IPS-NIHi11 (cell line): ENCODE measurements around the gene P4HB.

Experiments used
- DNase-seq: peaks from one replicate; pipeline ENCODE4 v3.0.0; 2012; ENCODE audit warnings: mixed read lengths, low spot score

Gene P4HB

DNA sequence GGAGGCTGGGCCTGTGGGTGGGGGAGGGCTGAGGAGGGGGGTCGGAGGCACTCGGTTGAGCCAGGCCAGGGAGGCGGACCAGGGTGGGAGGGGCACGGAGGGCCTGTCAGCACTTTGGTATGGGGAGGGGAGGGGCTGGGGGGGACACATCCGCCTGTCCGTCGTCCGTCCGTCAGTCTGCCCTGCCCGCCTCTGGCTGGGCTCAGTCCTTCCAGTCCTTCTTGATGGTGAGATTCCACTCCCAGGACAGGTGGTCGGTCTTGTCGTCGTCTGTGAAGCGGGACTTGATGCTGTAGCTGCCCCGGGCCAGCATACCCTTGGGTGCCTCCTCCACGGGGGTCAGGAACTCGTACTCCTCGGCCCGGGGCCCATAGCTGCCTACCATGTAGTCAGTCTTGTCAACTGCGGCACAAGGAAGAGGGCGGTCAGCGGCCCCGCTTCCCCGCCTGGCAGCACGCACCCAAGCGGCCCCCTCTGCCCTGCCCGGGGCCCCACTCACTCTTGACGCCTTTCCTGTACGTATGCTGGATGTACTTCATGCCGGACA, 8.4 kb upstream of the P4HB start:
- peak; percentile 65 for DNase-seq

DNA sequence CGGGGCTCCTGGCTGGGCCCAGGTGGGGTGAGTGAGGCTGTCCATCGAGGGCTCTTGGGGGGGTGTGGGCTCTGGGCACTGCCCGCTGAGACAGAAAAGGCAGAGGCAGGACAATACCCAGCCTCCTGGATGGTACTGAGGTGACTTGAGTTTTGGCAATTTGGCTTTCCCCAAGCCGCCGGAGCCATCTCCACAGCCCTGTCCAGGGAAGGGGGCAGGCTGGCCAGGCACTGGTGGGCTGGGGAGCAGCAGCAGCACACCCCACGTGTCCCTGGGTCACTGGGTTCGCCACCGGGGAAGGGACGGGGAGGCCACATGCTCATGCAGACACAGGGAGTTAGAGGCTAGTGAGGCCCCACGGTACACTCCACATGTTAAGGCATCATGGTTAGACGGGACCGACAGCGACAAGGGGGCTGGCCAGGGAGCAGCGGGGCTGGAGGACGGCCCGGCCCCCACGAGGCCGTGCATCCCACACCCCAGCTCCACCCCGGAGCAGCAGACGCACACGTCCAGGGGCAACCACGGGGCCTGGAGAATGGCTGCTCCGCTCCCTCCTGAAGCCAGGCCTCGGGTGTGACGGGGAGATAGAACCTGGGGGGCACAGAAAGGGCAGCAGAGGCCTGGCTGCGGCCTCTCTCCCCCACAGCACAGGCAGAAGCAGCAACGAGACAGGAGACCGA, 7.8 kb upstream of the P4HB start:
- no peak for DNase-seq

DNA sequence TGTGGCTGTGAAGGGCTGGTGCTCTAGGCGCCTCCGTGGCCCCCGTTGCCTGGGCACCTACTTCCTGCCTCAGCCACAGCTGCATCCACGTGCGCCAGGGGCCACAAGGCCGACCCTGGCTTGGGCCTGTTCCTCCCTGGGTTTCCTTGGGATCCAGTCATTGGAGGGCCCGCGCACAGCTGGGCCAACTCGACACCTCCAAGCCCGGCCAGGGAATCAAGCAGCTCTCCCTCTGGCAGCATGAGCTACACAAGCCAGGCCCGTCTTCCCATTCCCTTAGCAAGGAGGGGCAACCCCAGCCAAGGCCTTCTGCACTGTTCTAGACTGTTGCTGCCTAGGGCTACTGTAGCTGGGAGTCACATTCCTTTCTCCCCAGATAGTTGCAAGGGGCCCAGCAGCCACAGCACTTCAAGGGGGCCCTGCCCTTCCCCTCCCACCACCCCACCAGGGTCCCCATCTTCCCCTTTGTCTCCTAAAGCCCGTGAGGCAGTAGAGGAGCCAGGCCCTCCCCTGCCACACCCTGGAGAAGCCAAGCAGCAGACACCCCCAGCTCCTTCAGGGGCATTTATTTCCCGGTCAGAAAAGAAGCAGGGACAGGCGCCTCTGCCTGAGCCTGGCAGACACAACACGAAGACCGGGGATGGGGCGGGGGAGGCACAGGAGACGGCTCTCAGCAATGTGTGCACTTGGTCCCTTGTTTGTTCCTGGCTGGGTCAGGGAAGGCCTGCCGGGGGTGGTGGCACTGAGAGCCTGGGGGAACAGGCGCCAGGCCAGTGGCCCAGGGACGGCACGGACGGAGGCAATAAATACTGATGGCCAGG, 7.0 kb upstream of the P4HB start:
- no peak for DNase-seq

DNA sequence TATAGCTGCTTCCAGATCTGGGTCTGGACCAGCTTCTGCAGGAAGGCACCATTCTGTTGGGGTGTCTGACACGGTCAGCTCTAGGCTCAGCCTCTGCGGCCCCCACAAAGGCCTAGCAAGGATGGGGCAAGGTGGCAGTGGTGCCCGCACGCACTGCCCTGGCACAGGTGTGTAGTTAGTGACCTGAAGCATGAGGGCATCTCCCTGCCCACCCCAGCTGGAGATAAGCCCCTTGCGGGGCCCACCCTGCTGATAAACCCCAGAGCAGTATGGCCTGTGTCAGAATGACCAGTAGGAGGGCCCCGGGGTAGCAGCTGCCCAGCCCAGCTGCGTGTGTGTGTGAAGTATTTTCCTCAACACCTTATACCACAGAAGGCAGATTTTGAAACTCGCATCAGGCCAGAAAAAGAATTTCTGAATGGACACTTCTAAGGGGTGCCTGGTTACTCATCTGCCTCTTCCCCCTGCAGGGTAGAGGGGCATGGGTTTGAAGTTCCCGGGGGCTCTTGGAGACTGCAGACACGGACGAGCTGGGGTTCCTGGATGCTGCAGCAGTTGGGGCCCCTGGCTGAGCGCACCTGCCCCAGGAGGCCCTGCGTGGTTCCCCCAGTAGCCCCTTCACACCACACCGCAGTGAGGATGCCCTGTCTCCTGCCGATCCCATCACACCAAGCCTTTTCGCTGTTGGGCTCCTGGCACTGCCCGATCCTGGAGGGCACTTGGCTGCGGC, 6.3 kb upstream of the P4HB start:
- no peak for DNase-seq

DNA sequence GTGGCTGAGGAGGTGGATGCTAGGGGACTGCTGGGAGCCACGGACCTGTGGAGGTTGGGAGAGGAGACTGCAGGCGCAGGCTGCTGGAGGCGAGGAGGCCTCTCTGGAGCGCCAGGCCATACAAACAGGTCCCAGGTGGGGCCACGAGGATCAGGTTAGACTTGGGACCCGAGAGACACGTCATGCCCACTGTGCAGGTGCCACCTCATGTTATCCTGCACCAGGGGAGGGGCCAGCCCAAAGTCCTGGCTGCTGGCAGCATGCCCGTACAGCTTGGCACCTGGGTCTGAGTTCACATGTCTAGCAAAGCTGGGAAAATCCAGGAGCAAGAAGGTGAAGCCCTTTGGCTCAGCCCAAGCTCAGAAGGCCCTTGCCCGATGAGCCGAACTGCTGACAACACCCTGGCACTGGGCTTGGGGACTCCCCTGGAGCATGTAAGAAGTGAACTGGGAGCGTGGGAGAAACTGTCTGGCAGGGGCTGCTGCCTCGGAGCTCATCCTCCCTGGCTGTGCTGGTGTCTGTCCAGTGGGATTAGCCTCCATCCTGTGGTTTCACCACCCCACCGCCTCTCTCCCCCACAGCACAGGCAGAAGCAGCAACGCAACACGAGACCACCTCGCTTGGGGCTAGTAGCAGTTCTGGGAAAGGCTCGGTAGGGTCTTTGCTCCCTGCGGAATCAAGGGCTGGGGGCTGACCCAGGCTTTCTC, 5.6 kb upstream of the P4HB start:
- DNase-seq = no peak

DNA sequence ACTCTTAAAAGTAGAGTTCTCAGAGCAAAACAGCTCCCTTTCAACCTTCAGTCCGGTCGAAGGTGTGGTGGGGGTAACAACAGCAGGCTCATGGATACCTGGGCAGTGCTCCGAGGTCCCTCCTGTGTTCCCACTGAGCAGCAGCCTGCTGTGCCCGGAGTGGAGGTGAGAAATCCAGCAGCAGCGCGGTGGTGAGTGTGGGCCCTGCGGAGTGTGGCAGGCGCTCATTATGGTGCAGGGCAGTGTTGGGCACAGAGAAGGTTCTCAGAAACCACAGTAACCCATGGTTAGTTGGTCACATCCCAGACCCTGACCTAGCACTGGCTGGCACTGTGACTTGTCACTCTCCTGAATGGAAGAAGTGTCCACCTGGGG, 5.0 kb upstream of the P4HB start:
- no peak for DNase-seq

DNA sequence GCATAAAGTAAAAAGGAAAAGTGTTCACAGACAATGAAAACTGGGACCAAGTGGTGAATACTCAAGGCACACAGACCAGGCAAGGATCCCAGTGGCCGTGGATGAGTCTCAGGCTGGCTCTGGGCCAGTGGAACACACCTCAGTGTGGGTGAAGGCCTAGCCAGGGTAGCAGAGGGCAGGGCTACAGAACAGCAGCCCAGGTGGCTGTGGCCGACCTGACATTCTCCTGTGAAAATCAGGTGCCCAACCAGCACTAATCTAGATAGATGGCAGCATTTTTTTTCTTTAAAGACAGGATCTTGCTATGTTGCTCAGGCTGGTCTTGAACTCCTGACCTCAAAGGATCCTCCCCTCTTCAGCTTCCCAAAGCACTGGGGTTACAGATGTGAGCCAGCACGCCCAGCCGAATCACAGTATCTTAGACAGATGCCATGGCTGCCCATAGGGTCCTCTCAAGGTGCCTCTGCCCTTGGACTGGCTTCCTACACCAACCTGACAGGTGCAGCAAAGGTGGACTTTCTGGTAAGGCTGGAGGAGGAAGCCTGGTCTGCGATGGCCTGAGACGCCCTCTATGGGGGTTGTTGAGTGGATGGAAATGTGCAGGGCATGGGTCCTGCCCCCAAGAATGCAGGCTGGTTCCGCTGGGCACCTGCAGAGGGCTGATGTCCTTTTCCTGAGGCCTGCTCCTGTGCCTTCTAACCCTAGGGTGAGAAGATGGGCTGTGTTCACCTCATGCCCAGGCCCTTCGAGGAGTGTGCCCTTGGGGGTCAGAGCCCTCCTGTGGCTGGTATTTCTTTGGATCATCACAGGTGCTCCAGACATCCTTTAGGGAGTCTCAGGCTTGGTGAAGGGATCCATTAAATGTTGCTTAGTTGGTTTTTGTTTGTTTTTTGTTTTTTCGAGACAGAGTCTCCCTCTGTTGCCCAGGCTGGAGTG, 3.8 kb upstream of the P4HB start:
- DNase-seq = no peak

DNA sequence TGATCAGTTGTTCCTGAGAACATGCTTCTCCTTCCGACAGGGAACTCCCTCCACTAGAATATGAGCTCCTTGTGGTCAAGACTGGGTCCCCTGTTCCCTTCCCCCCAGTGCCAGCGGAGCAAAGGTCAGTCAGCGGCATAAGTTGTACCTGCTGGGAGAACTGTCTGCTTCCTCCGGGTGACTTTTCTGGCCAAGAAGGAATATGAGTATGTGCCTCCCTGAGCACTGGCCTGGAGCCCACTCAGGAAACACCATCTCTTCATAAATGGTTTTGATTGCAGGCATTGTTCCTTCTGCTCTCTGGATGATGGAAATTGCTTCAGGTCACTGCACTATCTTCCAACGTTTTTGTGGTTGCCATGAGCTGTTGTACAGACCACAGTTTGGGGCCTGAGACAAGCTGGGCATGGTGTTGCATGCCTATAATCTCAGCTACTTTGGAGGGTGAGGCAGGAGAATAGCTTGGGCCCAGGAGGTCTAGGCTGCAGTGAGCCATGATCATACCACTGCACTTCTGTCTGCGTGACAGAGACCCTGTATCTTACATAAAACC, 2.9 kb upstream of the P4HB start:
- DNase-seq = no peak

DNA sequence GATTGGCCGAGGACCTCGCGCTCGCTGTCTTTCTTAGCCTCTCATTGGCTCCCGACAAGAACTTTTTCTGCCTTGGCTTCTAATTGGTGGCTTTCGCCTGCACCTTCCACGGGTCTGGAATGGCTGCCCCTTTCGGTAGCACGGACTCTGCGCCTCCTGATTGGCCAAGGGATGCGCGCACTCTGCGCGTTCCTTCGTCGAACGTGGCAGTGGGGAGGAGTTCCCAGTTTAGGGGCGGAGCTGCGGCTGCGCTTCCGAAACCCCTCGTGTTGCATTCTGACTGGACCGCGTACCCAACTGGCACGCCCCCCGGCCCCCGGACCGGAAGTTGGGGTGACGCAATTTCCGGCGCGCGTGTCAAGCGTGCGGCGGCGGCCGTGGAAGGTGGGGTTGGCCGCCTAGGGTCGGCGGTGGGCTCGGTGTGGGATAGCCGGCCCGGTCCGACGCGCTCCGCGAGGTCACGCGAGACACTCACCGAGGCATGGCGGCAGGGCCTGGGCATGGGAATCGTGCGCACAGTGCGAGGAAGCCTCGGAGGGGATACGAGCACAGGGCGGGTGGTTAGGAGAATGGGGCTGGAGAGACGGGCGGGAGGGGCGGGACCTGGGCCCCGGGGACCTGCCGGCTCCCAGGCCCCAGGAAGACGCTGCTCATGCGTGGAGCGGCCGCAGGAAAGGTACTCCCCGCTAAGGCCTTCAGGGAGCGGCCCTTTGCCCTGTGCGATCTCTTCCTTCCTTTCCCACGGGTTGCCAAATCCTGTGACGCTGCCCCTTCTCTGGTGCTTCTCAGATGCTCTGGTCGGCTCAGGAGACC, 627 bp upstream of the P4HB start:
- peak; percentile 99 for DNase-seq

DNA sequence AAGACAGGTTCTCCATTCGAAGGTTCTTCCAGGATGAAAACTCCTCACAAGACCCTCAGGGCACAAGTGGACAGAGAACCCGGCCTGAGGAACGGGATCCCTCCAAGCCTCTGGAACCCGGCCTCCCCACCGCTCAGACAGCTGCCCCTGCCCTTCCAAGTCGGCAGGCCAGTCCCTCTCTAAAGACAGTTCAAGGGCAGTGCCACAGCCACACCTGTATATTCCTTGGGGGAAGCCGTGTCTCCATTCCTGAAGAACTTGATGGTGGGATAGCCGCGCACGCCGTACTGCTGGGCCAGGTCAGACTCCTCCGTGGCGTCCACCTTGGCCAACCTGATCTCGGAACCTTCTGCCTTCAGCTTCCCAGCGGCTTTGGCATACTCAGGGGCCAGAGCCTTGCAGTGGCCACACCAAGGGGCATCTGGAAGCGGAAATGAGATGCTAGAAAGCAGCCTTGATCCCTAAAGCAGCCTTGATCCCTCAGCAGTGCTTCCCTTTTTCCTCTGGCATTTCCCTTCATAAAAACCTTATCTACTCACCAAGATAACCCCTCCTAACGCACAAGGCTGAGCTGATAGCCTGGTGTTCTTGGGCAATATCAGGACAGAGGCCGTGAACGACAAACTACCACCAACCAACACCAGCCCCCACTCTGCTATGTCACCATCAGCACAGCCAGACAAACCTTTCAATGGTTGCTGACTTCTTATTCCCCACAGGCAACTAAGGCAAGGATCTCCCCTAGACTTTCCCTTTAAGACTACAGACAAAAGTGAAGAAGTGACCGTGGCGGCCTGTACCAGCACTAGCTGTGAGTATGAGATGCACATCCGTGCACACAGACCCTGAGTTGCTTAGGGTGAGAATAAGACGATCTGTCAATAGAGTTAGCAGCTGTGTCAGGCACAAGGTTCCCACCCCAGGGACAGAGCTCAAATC, 1.1 kb downstream of the P4HB start:
- no peak for DNase-seq

DNA sequence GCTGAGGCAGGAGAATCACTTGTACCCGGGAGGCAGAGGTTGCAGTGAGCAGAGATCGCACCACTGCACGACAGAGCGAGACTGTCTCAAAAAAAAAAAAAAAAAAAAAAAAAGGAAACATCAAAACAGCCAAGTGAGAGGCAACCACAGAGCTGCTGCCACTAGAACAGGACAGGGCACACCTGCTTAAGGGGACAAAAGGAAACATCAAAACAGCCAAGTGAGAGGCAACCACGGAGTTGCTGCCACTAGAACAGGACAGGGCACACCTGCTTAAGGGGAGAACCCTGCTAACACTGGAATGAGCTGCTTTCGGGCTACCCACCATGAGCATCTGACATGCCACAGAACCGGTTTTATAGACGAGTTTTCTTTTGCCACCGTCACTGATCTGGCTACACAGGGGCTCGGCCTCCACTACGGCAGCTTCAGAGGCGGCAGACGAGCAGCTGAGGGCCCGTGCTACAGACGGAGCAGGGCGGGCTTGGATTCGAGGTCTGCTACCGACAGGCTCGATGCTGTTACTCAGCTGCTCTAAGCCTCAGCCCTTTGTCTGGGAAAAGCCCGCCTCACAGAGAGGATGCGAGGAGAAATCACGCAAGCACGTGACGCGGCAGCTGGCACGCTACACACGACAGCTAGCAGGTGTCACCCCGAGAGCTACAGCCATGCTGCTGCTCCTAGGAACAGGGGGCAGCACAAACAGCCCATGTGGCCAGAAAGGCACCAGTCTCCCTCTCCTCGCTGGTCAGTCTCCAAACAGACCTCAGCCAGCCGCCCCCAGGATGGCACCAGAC, 2.0 kb downstream of the P4HB start:
- no peak for DNase-seq

DNA sequence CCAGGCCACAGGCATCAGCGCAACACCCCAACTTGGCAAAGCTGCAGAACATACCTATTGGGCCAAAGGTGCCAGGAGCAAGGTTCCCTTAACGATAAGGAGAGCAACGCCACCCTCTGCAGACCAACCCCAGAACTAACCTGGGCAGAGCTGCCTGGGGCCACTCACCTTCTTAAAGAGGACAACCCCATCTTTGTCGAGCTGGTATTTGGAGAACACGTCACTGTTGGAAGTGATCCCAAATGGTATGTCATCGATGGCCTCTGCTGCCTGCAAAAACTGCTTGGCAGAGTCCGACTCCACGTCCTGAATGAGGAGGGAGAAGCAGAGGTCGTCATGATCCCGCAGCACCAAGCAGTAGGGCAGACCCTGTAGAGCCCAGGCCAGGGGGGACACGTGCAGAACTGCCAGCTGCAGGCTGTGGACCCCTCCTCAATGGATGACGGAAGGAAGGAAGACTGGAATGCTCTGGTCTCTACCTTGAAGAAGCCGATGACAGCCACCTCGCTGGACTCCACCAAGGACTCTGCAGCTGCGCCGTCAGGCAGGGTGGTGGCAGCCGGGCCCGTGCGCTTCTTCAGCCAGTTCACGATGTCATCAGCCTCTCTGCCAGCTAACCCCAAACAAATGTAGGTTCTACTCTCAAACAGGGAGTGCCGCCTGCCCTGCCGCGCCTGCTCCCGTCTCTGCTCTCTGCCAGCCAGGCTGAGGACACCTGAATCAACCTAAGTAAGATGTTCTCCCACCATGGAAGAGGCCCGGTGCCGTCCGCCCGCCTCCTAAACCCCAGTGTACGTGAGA, 5.2 kb downstream of the P4HB start:
- DNase-seq = no peak

DNA sequence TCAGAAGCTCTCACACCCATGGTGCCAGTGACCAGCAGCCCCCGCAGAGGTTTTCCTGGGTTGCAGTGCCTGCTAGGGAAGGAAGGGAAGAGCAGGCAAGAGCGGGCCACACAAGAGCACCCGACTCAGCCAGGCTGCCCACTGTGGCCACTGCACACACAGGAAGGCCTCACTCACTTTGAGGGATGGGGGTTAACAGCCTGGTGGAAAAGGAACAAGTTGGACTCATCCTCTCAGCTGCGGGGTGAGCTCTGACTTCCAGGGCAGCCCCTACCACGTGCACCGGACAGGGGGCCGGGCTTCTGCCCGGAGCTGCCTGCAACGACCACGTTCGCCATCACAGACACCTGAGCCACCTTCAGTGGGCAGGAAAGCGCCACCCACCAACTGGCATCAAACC, 8.1 kb downstream of the P4HB start:
- no peak for DNase-seq

DNA sequence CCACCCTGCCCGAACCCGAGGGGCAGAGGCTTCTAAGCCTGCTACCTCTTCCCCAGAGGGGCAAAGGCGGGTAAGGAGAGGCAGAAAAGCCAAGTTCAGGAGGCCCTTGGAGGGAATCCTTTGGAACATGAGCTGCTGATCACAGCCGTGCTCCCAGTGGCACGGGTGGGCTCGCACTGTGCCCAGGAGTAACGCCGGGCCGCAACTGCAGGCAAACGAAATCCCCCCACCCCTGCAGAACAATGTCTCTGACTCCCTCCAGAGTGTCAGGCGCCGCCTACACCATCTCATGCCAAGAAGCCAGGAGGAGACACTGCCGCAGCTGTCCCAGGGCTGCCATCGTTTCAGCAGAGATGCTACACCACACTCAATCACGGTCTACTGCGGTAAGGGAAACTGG, 8.9 kb downstream of the P4HB start:
- no peak for DNase-seq

DNA sequence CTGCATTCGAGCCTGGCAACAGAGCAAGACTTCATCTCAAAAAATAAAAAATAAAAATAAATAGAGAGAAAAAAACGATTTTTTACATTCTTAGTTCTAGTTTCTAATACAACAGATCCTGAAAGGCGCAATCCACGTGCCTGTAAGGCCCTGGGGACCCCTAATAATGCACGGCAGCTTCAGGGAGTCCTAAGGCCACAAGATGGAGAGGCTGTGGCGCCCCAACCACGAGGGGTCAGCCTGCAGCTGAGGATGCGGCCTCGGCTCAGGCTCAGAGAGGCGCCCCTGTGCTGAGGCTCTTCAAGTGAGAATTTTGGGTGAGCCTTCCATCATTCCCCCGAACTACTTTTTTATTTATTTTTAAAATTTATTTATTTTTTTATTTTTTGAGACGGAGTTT, 10.9 kb downstream of the P4HB start:
- no peak for DNase-seq

DNA sequence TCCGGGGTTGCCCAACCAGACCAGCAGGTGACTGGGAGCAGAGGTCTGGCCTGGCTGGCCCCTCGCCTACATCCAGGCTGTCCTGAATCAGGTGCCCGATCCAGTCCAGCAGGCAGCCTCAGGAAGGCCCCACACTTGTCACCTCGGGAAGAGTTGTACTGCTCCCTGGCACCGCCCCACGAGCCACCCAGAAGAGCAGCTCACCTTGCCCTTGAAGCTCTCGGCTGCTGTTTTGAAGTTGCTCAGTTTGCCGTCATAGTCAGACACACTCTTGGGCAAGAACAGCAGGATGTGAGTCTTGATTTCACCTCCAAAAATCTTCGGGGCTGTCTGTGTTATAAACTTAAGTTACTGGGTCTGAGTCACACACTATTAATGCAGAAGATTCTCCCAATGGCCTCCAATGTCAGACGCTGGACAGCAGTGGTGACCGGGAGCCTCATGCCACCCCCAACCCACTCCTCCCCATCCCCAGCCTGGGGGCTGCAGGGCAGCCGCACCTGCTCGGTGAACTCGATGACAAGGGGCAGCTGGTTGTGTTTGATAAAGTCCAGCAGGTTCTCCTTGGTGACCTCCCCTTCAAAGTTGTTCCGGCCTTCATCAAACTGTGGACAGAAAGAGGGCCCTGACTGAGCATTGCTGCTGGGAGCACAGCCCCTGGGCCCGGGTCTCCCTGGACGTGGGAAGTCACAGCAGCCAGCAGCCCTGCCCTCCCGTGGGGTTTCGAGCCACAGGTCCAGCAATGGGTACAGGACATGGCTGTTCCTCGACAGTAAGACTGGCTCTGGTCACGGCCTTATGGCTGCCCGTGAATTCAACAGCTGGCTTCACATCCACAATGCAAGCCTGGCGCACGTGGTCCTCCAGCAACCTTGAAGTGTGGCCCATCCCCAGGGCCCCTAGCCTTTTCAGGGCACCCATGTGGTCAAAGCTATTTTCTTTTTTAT, 13.3 kb downstream of the P4HB start:
- no peak for DNase-seq
